Thyroid gland (tissue), 4 donors: ENCODE results near the gene HAP1.

Experiments
- CTCF ChIP-seq, 6 experiments: fragments of 200-600 bp in 3 of 6; fragments of 450-650 bp in 3 of 6; sonication (generic) in 3 of 6; IDR thresholded peaks; one replicate each; pipeline ENCODE4 v1.5.1; 2016 to 2019; ENCODE audit warnings: antibody characterized with exemption in 6 of 6, mild to moderate bottlenecking in 2 of 6, inconsistent platforms in 1 of 6, moderate library complexity in 1 of 6
- POLR2A ChIP-seq, 2 donors: fragments of 450-650 bp; IDR thresholded peaks; one replicate each; pipeline ENCODE4 v1.6.1; 2017; ENCODE audit warnings: antibody characterized with exemption in 2 of 2, mild to moderate bottlenecking in 2 of 2, moderate library complexity in 1 of 2

DNA sequence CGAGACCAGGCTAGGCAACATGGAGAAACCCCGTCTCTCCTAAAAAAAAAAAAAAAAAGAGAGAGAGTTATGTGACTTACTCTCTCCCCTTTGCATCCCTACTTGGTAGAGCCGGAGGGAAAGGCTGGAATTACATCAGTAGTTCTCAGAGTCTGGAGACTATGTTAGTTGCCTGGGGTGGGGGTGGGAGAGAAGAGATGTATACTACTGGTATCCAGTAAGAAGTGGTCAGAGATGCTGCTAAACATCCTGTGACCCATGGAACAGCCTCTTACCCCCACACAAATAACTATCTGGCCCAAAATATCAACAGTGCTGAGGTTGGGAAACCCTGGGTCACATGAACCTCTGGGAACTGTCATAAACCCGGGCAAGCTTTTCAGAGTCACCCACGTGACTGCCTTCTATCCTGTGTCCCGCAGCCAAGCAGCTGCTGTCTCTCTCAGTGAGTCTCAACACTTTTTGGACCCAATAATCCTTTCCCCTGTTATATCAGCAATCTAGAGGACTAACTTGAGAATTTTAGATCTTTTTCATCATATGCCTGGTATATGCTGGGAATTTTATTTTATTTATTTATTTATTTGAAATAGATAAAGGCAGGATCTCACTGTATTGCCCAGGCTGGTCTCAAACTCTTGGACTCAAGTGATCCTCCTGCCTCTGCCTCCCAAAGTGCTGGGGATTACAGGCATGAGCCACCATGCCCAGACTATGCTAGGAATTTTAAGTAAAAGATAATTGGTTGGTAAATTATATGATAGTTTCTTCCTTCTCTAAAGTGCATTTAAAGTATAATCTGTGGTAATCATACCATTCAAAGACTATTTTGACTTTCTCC lies 37.1 kb downstream of the HAP1 start:
- no peak for TF ChIP-seq POLR2A (IDR thresholded peaks at IDR 0.05)
- no peak for TF ChIP-seq CTCF (IDR thresholded peaks at IDR 0.05)
